Adrenal gland (tissue), 5 donors: ENCODE measurements around the gene ZFR.

Source experiments
- CTCF ChIP-seq, 6 experiments: fragments of 450-650 bp in 4 of 6; fragments of 200-600 bp in 2 of 6; sonication (generic) in 1 of 6; IDR thresholded peaks; 1 replicate in 5 of 6; 2 replicates in 1 of 6; pipeline versions ENCODE4 v1.5.1 to v1.8.0; 2016 to 2021; ENCODE audit warnings: antibody characterized with exemption in 6 of 6, mild to moderate bottlenecking in 2 of 6, moderate library complexity in 1 of 6
- POLR2A ChIP-seq, 2 donors: fragments of 450-650 bp; IDR thresholded peaks; one replicate each; pipeline ENCODE4 v1.6.1; 2017; ENCODE audit warnings: antibody characterized with exemption in 2 of 2, mild to moderate bottlenecking in 2 of 2, moderate library complexity in 1 of 2
- donor health status: DM: no; HTN: no; CAD: no.

DNA sequence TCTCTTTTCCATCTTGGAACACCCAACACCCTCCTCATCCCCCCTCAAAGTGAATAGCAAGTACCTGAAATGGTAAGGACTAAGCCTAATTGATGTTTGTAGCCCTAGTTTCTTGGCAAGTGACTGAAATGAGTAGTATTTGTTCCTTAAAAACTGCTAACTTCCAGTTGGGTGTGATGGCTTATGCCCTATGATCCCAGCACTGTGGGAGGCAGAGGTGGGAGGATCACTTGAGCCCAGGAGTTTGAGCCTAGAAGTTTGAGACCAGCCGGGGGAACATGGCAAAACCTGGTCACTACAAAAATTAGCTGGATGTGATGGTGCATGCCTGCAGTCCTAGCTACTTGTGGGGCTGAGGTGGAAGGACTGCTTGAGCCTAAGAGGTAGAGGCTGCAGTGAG lies 44.1 kb downstream of the ZFR start:
- TF ChIP-seq CTCF (IDR thresholded peaks at IDR 0.05), result no peak
- TF ChIP-seq POLR2A (IDR thresholded peaks at IDR 0.05), result no peak
